BLaER1 treated with 17β-estradiol and CSF1 and Interleukin-3, amounts not matched to agents 10 nM and 100 nM (cell line): Measurements from ENCODE around the gene CELF2.
A peak's percentile ranks its signal among the peaks of the same experiment; 100 is the strongest.
"Not testable (repeated sequence)": the region's sequence is repeated elsewhere in the genome, so short reads cannot be mapped to it uniquely, and the experiment has no call there.

Experiments
- H3K27ac ChIP-seq, 11 experiments: shearing (Covaris generic); formaldehyde crosslinking; 2 replicates each; pipeline ENCODE4 v1.8.1; 2022
- H3K27me3 ChIP-seq, 11 experiments: shearing (Covaris generic); formaldehyde crosslinking; 2 replicates each; pipeline ENCODE4 v1.8.1; 2022
- H3K36me3 ChIP-seq, 11 experiments: shearing (Covaris generic); formaldehyde crosslinking; 2 replicates each; pipeline ENCODE4 v1.8.1; 2022
- H3K4me1 ChIP-seq, 10 experiments: shearing (Covaris generic); formaldehyde crosslinking; 2 replicates each; pipeline ENCODE4 v1.8.1; 2022
- H3K4me2 ChIP-seq, 11 experiments: shearing (Covaris generic); formaldehyde crosslinking; 2 replicates each; pipeline ENCODE4 v1.8.1; 2022
- H3K4me3 ChIP-seq, 10 experiments: shearing (Covaris generic); formaldehyde crosslinking; 2 replicates each; pipeline ENCODE4 v1.8.1; 2022
- H3K9ac ChIP-seq, 11 experiments: shearing (Covaris generic); formaldehyde crosslinking; 2 replicates each; pipeline ENCODE4 v1.8.1; 2022
- H3K9me3 ChIP-seq, 11 experiments: shearing (Covaris generic); formaldehyde crosslinking; replicated peaks in 1 of 11; 2 replicates each; pipeline ENCODE4 v1.8.1; 2022
- H4K20me1 ChIP-seq, 11 experiments: shearing (Covaris generic); formaldehyde crosslinking; 2 replicates each; pipeline ENCODE4 v1.8.1; 2022
- Cebpa-rat ChIP-seq, 11 experiments: shearing (Covaris generic); IDR thresholded peaks; 2 replicates each; pipeline ENCODE4 v1.8.1; 2022

Gene CELF2

DNA sequence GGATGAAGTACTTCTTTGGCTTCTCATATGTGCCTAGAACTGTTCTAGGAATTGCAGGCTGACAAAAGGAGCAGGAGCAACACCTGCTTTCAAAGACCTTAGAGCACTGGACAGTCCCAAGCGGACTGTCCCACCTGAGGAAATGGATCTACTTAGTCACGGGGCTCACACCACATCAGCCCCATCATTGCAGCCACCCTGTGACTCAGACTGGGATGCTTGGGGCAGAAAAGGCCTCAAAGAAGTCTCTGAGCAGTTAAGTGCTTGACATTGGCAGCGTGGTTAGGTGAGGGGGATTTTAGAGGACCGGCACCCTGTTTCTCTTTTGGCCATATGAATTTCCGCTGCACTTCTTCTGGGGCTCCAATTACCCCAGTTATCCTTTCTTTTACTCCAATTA is 337.2 kb downstream of the CELF2 start:
- no peak overlapping the region for H3K27ac ChIP-seq
- H3K4me2 ChIP-seq = no peak overlapping the region
- no peaks in the 10 kb centered on the region for H3K4me1 ChIP-seq
- no peaks in the 10 kb centered on the region for H4K20me1 ChIP-seq
- no peaks in the 10 kb centered on the region for H3K27me3 ChIP-seq
- no peak for TF ChIP-seq Cebpa-rat (IDR thresholded peaks at IDR 0.05)
- H3K9me3 ChIP-seq = peaks cover 8 to 32% (median 19%) of the 10 kb centered on the region in 11 experiments; a peak in 17 of 22 replicates
- H3K4me3 ChIP-seq = no peak overlapping the region
- H3K9ac ChIP-seq = no peak overlapping the region
- no peaks in the 10 kb centered on the region for H3K36me3 ChIP-seq

DNA sequence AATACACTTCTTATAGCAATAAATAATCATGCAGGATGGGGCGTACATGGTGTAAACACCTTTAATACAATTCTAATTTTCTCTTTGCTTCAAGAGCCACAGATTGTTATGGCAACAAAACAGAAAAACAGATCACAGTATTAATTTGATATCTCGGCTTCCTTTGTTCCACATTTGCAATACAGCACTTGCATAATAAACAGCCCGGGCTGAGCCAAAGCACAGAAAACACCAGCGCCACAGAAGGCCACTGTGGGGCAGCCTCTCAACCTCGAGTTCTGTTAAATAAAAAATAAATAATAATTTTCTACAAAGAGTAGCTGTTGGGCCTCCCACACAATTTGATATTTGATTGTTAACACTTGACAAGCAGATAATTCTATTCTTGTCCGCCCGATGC is 337.9 kb downstream of the CELF2 start:
- no peaks in the 10 kb centered on the region for H4K20me1 ChIP-seq
- H3K9me3 ChIP-seq = peaks cover 8 to 32% (median 19%) of the 10 kb centered on the region in 11 experiments; a peak in 17 of 22 replicates
- H3K4me1 ChIP-seq = no peaks in the 10 kb centered on the region
- no peak overlapping the region for H3K27ac ChIP-seq
- TF ChIP-seq Cebpa-rat (IDR thresholded peaks at IDR 0.05) = no peak
- H3K36me3 ChIP-seq = no peaks in the 10 kb centered on the region
- no peak overlapping the region for H3K9ac ChIP-seq
- H3K4me3 ChIP-seq = no peak overlapping the region
- no peak overlapping the region for H3K4me2 ChIP-seq
- H3K27me3 ChIP-seq = no peaks in the 10 kb centered on the region

DNA sequence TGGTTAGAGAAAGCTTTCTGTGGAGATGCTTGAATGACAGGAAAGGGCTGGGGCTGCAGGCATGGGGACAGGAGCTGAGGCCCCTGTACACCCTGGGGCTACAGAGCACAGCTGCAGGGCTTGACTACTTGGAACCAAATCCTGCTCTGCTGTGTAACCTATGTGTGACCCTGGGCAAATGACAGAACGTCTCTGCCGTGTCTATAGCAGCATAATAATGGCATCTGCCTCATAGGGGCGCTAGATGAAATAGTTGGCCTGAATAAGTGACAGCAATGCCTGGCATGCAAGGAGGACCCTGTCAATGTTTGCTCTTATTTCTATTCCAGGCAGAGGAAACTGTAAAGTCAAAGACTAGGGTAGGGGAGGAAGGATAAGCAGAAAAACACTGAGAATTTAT is 339.8 kb downstream of the CELF2 start:
- H3K27me3 ChIP-seq = no peaks in the 10 kb centered on the region
- H3K36me3 ChIP-seq = no peaks in the 10 kb centered on the region
- no peak overlapping the region for H3K4me3 ChIP-seq
- peaks cover 8 to 24% (median 14%) of the 10 kb centered on the region in 11 experiments; a peak in 16 of 22 replicates for H3K9me3 ChIP-seq
- no peaks in the 10 kb centered on the region for H4K20me1 ChIP-seq
- H3K4me1 ChIP-seq = no peaks in the 10 kb centered on the region
- H3K9ac ChIP-seq = no peak overlapping the region
- no peak for TF ChIP-seq Cebpa-rat (IDR thresholded peaks at IDR 0.05)
- H3K27ac ChIP-seq = no peak overlapping the region
- H3K4me2 ChIP-seq = no peak overlapping the region

DNA sequence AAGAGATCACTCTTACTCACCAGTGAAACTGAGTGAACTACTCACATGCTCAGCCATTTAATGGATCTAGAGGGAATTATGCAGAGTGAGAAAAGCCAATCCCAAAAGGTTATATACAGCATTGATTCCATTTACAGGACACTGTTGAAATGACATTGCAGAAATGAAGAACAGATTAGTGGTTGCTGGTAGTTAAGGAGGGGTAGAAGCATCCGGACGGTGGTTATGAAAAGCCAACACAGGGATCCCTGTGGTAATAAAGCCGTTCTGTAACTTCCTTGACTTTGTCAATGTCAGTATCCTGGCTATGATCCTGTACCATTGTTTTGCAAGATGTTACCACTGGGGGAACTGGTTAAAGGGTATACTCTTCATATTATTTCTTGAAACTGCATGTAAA is 340.3 kb downstream of the CELF2 start:
- no peak overlapping the region for H3K4me3 ChIP-seq
- H4K20me1 ChIP-seq = no peaks in the 10 kb centered on the region
- H3K36me3 ChIP-seq = no peaks in the 10 kb centered on the region
- H3K27me3 ChIP-seq = no peaks in the 10 kb centered on the region
- H3K4me2 ChIP-seq = no peak overlapping the region
- H3K9ac ChIP-seq = no peak overlapping the region
- TF ChIP-seq Cebpa-rat (IDR thresholded peaks at IDR 0.05) = no peak
- no peaks in the 10 kb centered on the region for H3K4me1 ChIP-seq
- H3K9me3 ChIP-seq = peaks cover 8 to 21% (median 14%) of the 10 kb centered on the region in 11 experiments; a peak in 16 of 22 replicates
- H3K27ac ChIP-seq = no peak overlapping the region

DNA sequence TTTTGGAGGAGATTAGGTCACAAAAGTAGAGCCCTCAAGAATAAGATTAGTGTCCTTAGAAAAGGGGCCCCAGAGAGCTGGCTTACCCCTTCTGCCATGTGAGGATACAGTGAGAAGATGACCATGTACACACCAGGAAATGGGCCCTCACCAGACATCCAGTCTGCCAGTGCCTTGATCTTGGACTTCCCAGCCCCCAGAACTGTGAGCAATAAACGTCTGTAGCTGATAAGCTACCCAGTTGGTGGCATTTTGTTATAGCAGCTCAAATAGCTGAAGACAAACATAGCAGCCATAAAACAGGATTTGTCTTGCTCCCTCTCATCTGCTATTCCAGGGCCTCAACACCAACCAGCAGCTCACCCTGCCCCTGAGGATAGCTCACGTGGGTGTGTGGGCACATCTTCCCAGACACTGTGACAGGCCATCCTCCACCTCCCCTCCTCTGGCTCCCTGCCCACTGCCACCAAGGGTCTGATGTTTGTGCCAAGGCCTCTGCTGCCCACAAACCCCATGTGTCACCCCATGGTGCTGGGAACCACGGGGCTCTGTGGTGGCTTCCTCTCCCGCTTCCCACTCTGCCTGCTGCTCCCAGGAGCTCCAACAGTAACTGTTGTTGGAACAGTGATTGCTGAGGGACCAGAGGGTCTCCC is 341.4 kb downstream of the CELF2 start:
- Histone ChIP-seq H3K9ac (no peak overlapping the region), H3K4me3 (no peak overlapping the region), H3K27ac (no peak overlapping the region), H3K36me3 (no peaks in the 10 kb centered on the region), H3K4me1 (no peaks in the 10 kb centered on the region), H3K4me2 (no peak overlapping the region), H3K9me3 (peaks cover 8 to 21% (median 14%) of the 10 kb centered on the region in 11 experiments; a peak in 16 of 22 replicates), H4K20me1 (no peaks in the 10 kb centered on the region), H3K27me3 (no peaks in the 10 kb centered on the region)
- TF ChIP-seq Cebpa-rat (IDR thresholded peaks at IDR 0.05) = no peak

DNA sequence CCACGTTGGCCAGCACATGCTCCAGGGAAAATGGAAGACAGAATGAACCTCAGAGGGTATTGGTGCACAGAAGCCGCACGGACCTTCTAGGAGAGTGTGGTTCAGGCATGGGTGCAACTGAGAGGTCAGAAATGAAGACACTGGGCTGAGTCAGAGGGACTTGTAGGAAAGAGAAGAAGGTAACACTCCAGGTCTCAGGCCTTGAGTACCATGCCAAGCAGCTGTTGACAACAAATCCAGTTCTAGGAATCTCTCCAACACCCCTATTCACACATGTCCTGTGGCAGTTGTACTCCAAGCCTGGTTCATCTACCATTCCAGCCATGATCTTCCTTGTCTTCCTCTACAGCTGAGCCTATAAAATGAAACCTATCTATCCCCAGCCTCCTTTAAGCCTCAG is 342.2 kb downstream of the CELF2 start:
- H3K9me3 ChIP-seq = peaks cover 8 to 26% (median 16%) of the 10 kb centered on the region in 11 experiments; a peak in 17 of 22 replicates
- no peaks in the 10 kb centered on the region for H3K36me3 ChIP-seq
- no peaks in the 10 kb centered on the region for H3K27me3 ChIP-seq
- no peak overlapping the region for H3K27ac ChIP-seq
- no peak for TF ChIP-seq Cebpa-rat (IDR thresholded peaks at IDR 0.05)
- H3K4me3 ChIP-seq = no peak overlapping the region
- H3K9ac ChIP-seq = no peak overlapping the region
- H3K4me1 ChIP-seq = no peaks in the 10 kb centered on the region
- H3K4me2 ChIP-seq = no peak overlapping the region
- no peaks in the 10 kb centered on the region for H4K20me1 ChIP-seq

DNA sequence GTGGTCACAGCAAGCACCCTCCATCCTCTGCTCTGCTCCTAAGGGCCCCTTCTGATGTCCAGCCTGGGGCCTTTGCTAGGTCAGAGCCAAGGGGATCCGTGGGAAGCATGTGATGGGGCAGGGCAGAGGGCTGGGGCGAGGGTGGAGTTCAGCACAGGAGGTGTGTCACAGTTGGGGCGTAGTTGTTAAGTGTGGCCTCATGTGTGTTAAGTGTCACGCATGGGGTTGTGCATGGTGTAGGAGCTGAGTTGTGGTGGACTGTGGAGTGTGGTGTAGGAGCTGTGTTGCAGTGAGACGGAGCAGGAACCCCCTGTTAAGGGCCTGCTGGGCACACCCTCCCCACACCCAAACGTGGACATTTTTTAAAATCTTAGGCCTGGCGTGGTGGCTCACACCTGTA is 345.8 kb downstream of the CELF2 start:
- no peak overlapping the region for H3K9ac ChIP-seq
- H3K4me3 ChIP-seq = no peak overlapping the region
- peaks cover 13 to 37% (median 17%) of the 10 kb centered on the region in 11 experiments; a peak in 17 of 22 replicates for H3K9me3 ChIP-seq
- no peaks in the 10 kb centered on the region for H3K27me3 ChIP-seq
- H4K20me1 ChIP-seq = no peaks in the 10 kb centered on the region
- peaks cover 0 to 10% (median 0%) of the 10 kb centered on the region in 10 experiments; a peak in 4 of 20 replicates for H3K4me1 ChIP-seq
- no peaks in the 10 kb centered on the region for H3K36me3 ChIP-seq
- no peak overlapping the region for H3K4me2 ChIP-seq
- H3K27ac ChIP-seq = no peak overlapping the region
- TF ChIP-seq Cebpa-rat (IDR thresholded peaks at IDR 0.05) = no peak

DNA sequence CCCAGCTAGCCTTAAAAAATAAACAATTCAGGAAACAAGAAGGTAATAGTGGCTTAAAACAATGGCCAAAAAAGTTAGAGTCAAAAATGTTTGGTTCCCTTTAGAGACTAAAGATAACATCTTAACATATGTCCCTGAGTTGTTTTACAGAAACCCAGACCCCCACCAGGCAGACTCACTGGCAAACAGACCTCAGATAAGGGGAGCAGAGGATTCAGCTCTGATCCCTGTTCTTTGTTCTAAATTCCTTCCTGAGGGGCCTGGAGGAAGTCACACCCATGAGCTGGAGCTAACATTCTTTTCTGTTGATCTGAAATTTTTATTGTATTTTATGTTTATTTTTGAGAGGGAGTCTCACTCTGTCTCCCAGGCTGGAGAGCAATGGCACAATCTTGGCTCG is 346.6 kb downstream of the CELF2 start:
- Histone ChIP-seq H3K27me3 (no peaks in the 10 kb centered on the region), H3K4me2 (no peak overlapping the region), H3K9me3 (peaks cover 6 to 30% (median 11%) of the 10 kb centered on the region in 11 experiments; a peak in 16 of 22 replicates), H3K36me3 (no peaks in the 10 kb centered on the region), H3K27ac (no peak overlapping the region), H3K9ac (no peak overlapping the region), H3K4me3 (no peak overlapping the region), H4K20me1 (no peaks in the 10 kb centered on the region), H3K4me1 (peaks cover 0 to 10% (median 0%) of the 10 kb centered on the region in 10 experiments; a peak in 4 of 20 replicates)
- no peak for TF ChIP-seq Cebpa-rat (IDR thresholded peaks at IDR 0.05)

DNA sequence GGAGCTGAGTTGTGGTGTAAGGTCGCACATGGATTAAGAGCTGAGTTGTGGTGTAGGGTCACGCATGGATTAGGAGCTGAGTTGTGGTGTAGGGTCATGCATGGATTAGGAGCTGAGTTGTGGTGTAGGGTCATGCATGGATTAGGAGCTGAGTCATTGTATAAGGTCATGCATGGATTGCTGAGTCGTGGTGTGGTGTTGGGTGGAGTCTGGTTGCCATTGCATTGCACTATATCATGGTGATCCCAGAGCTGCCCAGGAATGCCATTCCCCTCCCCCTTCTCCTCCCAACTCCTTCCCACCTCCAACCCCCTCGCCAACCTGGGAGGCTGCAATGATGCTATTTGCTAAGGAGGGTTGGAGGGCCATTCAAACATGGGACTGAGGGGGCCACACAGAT is 349.2 kb downstream of the CELF2 start:
- not testable (repeated sequence) for H3K27me3 ChIP-seq, H3K27ac ChIP-seq, H4K20me1 ChIP-seq, H3K9ac ChIP-seq, H3K4me3 ChIP-seq, H3K36me3 ChIP-seq
- Histone ChIP-seq H3K4me1 (peaks cover 0 to 10% (median 0%) of the 10 kb centered on the region in 10 experiments; a peak in 4 of 20 replicates), H3K9me3 (peaks cover 0 to 38% (median 9%) of the 10 kb centered on the region in 11 experiments; a peak in 14 of 22 replicates), H3K4me2 (peak overlapping the region in 1 of 11 experiments; percentile 24; a peak in 1 of 22 replicates)

DNA sequence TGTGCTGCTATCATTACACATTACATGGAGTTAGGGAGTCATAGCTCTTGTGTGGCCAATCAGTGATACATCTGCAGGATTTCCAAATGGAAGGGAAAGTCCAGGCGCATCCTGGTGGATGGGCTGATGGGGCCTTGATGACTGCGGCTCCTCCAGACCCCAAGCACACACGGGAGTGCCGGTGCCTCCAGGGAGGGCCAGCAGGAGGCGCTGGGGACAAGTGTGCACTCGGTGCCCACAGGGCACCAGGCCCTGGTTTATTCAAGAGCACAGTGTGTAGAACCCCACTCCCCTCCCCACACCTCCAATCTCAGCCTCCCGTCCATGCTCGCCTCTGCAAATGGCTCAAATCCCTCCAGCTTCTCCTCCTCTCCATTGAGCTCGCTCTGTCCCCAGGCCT is 349.8 kb downstream of the CELF2 start:
- Histone ChIP-seq H3K27me3 (no peaks in the 10 kb centered on the region), H4K20me1 (no peaks in the 10 kb centered on the region), H3K9me3 (peaks cover 0 to 38% (median 9%) of the 10 kb centered on the region in 11 experiments; a peak in 14 of 22 replicates), H3K36me3 (no peaks in the 10 kb centered on the region), H3K4me2 (no peak overlapping the region), H3K4me1 (peaks cover 0 to 10% (median 0%) of the 10 kb centered on the region in 10 experiments; a peak in 4 of 20 replicates), H3K4me3 (no peak overlapping the region), H3K27ac (no peak overlapping the region), H3K9ac (no peak overlapping the region)
- no peak for TF ChIP-seq Cebpa-rat (IDR thresholded peaks at IDR 0.05)
